ENCODE measurements around the gene TMEM209. TPM values are rescaled to one million over a fixed set of nuclear protein-coding genes. Genes with fewer than 3 reads are reported as not detected.
A peak's percentile ranks its signal among the peaks of the same experiment; 100 is the strongest.
"Not testable (repeated sequence)": the region's sequence is repeated elsewhere in the genome, so short reads cannot be mapped to it uniquely, and the experiment has no call there.

TMEM209 gene
- total and polyA plus RNA-seq, 12 donors: 6.0 to 77.1 (median 35.9) TPM

- intact Hi-C loops (cut with DNase I): loop anchor here in 1 of 2 donors (10.0 kb wide), 1 partner anchor 472 kb away; no protein-coding TSS in a partner anchor
- Histone ChIP-seq H3K9me3 (replicated peaks in 1 of 3) (no peaks in the 10 kb centered on the region), H3K36me3 (replicated peaks in 1 of 2) (no peaks in the 10 kb centered on the region), H3K4me3 (no peak overlapping the region), H3K27me3 (no peaks in the 10 kb centered on the region), H3K27ac (no peak overlapping the region), H3K4me1 (replicated peaks in 1 of 2) (no peaks in the 10 kb centered on the region)
- TF ChIP-seq POLR2A (IDR thresholded peaks at IDR 0.05): no peak
- TF ChIP-seq, protein P1, sequence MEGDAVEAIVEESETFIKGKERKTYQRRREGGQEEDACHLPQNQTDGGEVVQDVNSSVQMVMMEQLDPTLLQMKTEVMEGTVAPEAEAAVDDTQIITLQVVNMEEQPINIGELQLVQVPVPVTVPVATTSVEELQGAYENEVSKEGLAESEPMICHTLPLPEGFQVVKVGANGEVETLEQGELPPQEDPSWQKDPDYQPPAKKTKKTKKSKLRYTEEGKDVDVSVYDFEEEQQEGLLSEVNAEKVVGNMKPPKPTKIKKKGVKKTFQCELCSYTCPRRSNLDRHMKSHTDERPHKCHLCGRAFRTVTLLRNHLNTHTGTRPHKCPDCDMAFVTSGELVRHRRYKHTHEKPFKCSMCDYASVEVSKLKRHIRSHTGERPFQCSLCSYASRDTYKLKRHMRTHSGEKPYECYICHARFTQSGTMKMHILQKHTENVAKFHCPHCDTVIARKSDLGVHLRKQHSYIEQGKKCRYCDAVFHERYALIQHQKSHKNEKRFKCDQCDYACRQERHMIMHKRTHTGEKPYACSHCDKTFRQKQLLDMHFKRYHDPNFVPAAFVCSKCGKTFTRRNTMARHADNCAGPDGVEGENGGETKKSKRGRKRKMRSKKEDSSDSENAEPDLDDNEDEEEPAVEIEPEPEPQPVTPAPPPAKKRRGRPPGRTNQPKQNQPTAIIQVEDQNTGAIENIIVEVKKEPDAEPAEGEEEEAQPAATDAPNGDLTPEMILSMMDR (IDR thresholded peaks at IDR 0.05): peak; percentile 60 to 92 (median 85)
- WGBS, 4 donors: 41 to 52% (median 49%) methylated on average over 5 of the region's 5 CpGs
- DNase-seq: peak; percentile 54 to 74 (median 65)
Observed at GRCh38 chr7:130242198-130243014, 37.2 kb upstream of the TMEM209 start.

GRCh38 chr7:130240240-130240639 is 35.0 kb upstream of the TMEM209 start:
- H3K9me3 ChIP-seq (replicated peaks in 1 of 3): no peaks in the 10 kb centered on the region
- WGBS, 4 donors: 87 to 97% (median 92%) methylated on average over 1 of the region's 1 CpG
- no peak for DNase-seq
- H3K36me3 ChIP-seq (replicated peaks in 1 of 2): no peaks in the 10 kb centered on the region
- intact Hi-C loops (cut with DNase I): loop anchor here in 1 of 2 donors (10.0 kb wide), 1 partner anchor 475 kb away; no protein-coding TSS in a partner anchor
- no peaks in the 10 kb centered on the region for H3K27me3 ChIP-seq
- no peak overlapping the region for H3K4me3 ChIP-seq
- no peak overlapping the region for H3K27ac ChIP-seq
- H3K4me1 ChIP-seq (replicated peaks in 1 of 2): no peaks in the 10 kb centered on the region
- TF ChIP-seq POLR2A (IDR thresholded peaks at IDR 0.05): no peak
- TF ChIP-seq, protein P1 (IDR thresholded peaks at IDR 0.05): no peak

GRCh38 chr7:130236361-130236760 is 31.2 kb upstream of the TMEM209 start:
- H3K4me3 ChIP-seq; H3K36me3 ChIP-seq (replicated peaks in 1 of 2); intact Hi-C loops (cut with DNase I); H3K27ac ChIP-seq; H3K9me3 ChIP-seq (replicated peaks in 1 of 3); H3K27me3 ChIP-seq; H3K4me1 ChIP-seq (replicated peaks in 1 of 2); DNase-seq: not testable (repeated sequence)
- 81 to 89% (median 85%) methylated on average over 4 of the region's 4 CpGs for WGBS, 4 donors

DNA sequence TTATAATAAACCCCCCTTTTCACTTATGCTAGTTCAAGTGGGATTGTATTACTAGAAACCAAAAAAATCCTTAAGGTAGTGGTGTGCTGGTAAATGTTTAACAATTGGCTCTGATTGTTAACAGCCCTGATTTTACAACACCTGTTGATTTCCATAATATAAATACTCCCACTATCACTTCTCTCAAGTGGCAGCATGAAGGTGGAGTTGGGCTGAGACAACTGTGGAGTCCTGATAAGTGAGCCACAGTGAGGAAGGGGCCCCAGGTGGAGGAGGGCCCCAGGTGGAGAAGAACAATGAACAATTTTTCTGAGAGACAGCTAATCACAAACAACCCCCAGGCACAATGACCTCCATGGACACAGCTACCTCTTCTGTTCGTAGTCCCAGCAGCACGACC is 28.9 kb upstream of the TMEM209 start:
- DNase-seq: no peak
- Histone ChIP-seq H3K27me3 (no peaks in the 10 kb centered on the region), H3K4me1 (replicated peaks in 1 of 2) (no peaks in the 10 kb centered on the region), H3K36me3 (replicated peaks in 1 of 2) (no peaks in the 10 kb centered on the region), H3K27ac (no peak overlapping the region), H3K9me3 (replicated peaks in 1 of 3) (no peaks in the 10 kb centered on the region), H3K4me3 (no peak overlapping the region)
- TF ChIP-seq, protein P1 (IDR thresholded peaks at IDR 0.05): no peak
- TF ChIP-seq POLR2A (IDR thresholded peaks at IDR 0.05): no peak
- 82 to 85% (median 84%) methylated on average over 2 of the region's 2 CpGs for WGBS, 4 donors
- intact Hi-C loops (cut with DNase I): no loop called here

- WGBS, 4 donors: 82 to 93% (median 90%) methylated on average over 2 of the region's 2 CpGs
- H3K9me3 ChIP-seq (replicated peaks in 1 of 3): no peaks in the 10 kb centered on the region
- H3K4me1 ChIP-seq (replicated peaks in 1 of 2): no peaks in the 10 kb centered on the region
- no peak for TF ChIP-seq POLR2A (IDR thresholded peaks at IDR 0.05)
- TF ChIP-seq, protein P1 (IDR thresholded peaks at IDR 0.05): no peak
- intact Hi-C loops (cut with DNase I): no loop called here
- H3K27me3 ChIP-seq: no peaks in the 10 kb centered on the region
- DNase-seq: no peak
- H3K36me3 ChIP-seq (replicated peaks in 1 of 2): no peaks in the 10 kb centered on the region
- H3K27ac ChIP-seq: no peak overlapping the region
- H3K4me3 ChIP-seq: no peak overlapping the region
Observed at GRCh38 chr7:130232209-130232608, 27.0 kb upstream of the TMEM209 start.

All from adrenal gland (tissue), 12 donors.